Measurements from ENCODE around the gene UQCC5.
A peak's percentile ranks its signal among the peaks of the same experiment; 100 is the strongest.

The UQCC5 gene, protein sequence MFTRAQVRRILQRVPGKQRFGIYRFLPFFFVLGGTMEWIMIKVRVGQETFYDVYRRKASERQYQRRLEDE

DNA sequence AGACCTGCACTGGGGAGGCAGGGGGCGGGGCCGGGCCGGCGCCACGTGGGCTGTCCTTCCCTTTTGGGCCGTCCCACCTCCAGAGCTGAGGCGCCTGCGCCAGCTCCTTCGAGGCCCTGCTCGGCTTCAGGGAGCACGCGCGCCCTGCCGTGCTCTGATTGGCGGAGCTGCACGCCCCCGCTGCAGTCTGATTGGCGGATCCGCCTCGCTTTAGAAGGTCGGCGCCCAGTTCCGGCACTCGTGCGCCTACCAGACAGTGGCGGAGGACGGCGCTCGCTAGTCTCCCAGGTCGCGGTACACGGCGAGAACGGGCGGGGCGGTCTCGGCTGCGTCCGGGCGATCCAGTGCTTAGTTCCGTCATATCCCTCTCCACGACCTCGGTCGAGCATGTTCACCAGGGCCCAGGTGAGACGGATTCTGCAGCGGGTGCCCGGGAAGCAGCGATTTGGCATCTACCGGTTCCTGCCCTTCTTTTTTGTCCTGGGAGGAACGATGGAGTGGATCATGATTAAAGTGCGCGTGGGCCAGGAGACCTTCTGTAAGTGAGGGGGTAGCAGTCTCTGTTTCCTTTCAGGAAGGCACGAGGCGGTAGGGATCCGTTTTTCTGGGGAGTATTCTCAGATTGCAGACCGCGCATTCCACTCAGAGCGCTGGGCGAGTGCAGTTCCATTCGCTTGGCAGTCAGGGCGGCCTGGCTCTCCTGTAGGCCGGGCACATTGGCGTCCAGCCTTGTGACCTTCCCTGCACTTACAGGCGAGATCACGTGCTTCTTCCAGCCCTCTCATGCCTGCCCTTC lies at the start of gene UQCC5:
Gene UQCC5, plus strand, starts transcription at position 237 of the 796 bp plus-strand sequence. Its CDS starts 151 bp downstream, at position 388.
- peak; percentile 97 for DNase-seq

DNA sequence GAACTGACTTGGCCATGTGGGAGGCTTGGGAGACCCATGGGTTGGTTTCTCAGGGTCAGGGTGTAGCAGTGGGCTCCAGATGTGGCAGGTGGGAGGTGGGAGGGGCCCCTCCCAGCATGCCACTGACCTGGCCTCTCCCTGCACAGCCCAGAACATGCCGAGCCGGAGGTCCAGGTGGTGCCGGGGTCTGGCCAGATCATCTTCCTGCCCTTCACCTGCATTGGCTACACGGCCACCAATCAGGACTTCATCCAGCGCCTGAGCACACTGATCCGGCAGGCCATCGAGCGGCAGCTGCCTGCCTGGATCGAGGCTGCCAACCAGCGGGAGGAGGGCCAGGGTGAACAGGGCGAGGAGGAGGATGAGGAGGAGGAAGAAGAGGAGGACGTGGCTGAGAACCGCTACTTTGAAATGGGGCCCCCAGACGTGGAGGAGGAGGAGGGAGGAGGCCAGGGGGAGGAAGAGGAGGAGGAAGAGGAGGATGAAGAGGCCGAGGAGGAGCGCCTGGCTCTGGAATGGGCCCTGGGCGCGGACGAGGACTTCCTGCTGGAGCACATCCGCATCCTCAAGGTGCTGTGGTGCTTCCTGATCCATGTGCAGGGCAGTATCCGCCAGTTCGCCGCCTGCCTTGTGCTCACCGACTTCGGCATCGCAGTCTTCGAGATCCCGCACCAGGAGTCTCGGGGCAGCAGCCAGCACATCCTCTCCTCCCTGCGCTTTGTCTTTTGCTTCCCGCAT lies 49.2 kb upstream of the UQCC5 start:
- no peak for DNase-seq

DNA sequence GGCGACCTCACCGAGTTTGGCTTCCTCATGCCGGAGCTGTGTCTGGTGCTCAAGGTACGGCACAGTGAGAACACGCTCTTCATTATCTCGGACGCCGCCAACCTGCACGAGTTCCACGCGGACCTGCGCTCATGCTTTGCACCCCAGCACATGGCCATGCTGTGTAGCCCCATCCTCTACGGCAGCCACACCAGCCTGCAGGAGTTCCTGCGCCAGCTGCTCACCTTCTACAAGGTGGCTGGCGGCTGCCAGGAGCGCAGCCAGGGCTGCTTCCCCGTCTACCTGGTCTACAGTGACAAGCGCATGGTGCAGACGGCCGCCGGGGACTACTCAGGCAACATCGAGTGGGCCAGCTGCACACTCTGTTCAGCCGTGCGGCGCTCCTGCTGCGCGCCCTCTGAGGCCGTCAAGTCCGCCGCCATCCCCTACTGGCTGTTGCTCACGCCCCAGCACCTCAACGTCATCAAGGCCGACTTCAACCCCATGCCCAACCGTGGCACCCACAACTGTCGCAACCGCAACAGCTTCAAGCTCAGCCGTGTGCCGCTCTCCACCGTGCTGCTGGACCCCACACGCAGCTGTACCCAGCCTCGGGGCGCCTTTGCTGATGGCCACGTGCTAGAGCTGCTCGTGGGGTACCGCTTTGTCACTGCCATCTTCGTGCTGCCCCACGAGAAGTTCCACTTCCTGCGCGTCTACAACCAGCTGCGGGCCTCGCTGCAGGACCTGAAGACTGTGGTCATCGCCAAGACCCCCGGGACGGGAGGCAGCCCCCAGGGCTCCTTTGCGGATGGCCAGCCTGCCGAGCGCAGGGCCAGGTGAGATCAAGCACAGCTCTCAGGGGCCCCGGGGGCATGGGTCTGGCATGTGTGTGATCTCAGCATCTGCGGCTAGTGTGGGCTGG lies 48.4 kb upstream of the UQCC5 start:
- DNase-seq: no peak

DNA sequence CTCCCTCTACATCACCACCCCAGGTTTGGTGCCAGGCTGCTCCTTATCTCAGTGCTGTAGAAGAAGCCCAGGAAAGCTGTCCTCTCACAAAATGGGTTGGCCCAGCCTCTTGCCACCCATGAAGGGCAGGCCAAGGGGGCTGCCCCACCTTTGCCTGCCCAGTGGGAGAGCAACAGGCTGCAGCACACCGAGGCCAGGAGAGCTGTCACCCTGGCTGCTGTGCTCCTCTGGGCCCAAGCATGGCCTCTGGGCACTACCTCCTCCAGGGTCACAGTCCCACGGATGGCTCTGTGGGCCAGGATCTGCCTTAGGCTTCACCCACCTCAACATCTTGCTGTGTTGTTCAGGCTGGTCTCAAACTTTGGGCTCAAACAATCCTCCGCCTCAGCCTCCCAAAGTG lies 47.7 kb upstream of the UQCC5 start:
- no peak for DNase-seq

DNA sequence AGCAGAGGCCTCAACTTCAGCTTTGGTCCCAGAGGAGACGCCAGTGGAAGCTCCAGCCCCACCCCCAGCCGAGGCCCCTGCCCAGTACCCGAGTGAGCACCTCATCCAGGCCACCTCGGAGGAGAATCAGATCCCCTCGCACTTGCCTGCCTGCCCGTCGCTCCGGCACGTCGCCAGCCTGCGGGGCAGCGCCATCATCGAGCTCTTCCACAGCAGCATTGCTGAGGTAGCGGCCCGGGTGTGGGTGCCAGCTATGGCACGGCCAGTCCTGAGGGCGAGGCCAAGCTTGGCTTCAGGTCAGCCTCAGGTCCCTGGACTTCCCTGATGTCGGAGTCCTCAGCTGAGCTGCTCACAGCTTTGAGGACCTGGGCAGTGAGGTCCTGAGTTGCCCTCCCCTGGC lies 47.0 kb upstream of the UQCC5 start:
- DNase-seq: no peak

DNA sequence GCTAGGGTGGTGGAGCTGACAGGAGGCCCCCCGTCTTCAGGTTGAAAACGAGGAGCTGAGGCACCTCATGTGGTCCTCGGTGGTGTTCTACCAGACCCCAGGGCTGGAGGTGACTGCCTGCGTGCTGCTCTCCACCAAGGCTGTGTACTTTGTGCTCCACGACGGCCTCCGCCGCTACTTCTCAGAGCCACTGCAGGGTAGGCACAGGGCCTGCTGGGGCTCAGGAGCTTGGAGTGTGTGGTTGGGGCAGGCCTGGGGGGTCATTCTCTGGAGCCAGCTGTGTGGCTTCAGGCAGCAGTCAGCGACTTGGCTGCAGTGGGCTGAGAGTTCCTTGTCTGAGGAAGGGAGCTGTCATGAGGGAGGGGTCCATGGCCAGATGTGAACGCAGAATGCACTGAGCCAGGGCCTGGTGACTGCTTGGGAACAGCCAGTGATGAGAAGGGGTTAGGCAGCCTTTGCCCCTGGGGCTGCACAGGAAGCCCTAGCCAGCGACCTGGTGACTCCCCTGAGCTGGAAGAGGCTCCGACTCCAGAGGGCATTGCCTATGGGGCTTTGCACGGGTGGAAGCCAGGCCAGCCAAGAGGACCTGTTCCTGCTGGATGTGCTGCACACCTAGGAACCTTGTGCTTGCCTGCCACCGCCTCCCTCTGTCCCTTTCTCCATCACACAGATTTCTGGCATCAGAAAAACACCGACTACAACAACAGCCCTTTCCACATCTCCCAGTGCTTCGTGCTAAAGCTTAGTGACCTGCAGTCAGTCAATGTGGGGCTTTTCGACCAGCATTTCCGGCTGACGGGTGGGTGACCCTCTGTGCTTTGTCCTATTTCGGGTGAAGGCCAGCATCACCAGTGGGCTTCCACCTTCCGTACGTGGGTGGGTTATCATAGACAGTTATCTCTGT lies 46.1 kb upstream of the UQCC5 start:
- DNase-seq: no peak

DNA sequence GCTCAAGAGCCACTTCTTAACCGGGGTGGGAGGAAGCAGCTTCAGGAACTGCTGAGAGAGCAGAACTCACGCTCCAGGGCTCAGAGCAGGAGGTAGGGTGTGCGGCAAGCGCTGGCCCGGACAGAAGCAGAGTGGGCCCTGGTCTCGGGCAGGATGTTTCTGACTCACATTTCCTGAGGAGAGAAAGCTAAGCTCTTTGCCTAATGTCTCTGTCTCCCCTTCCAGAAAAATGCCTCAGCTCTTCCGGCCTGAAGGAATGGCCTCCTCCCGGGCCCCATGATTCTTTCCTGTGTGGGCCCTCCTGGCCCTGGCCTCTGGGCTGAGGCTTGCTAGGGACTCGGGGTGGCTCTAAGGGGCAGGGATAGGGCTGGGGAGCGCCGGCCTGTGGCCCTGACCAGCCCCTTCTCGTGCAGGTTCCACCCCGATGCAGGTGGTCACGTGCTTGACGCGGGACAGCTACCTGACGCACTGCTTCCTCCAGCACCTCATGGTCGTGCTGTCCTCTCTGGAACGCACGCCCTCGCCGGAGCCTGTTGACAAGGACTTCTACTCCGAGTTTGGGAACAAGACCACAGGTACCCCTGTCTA lies 45.4 kb upstream of the UQCC5 start:
- no peak for DNase-seq

DNA sequence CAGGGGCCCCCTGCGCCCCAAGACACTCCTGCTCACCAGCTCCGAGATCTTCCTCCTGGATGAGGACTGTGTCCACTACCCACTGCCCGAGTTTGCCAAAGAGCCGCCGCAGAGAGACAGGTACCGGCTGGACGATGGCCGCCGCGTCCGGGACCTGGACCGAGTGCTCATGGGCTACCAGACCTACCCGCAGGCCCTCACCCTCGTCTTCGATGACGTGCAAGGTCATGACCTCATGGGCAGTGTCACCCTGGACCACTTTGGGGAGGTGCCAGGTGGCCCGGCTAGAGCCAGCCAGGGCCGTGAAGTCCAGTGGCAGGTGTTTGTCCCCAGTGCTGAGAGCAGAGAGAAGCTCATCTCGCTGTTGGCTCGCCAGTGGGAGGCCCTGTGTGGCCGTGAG lies 44.3 kb upstream of the UQCC5 start:
- DNase-seq: no peak

DNA sequence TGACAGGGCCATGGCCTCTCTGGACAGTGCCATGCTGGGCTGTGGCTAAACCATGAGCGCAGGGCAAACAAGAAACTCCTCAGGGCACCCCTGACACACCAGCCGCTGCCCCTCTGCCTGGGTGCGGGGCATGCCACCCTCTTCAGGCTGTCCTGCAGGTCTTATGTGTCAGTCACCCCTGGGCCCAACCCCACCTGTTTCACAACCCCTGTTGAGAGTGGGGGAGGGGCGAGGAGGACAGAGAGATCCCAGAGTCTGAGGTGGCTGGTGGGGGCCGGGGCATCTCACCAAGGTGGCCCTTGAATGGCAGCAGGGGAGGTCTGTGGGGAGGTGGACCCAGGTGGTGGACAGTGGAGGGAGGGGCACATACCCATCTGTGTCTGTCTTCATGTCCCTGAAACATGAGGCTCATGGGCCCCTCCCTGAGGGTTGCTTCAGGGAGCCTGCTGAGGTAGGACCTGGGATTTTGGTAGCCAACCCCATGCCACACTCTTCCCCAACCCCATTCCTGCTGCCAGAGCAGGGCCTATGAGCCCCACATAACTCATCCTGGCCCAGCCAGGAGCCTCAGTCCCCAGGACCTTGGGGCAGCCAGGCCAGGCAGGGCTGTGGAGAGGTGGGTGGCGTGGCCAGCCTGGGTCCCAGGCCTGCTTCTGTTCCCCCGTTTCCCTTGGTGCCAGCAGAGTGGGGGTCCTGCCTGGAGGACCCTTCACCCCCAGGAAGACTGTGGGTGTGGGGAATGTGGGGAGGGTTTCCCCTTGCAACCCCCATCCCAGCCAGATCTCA lies 43.0 kb upstream of the UQCC5 start:
- DNase-seq: no peak

DNA sequence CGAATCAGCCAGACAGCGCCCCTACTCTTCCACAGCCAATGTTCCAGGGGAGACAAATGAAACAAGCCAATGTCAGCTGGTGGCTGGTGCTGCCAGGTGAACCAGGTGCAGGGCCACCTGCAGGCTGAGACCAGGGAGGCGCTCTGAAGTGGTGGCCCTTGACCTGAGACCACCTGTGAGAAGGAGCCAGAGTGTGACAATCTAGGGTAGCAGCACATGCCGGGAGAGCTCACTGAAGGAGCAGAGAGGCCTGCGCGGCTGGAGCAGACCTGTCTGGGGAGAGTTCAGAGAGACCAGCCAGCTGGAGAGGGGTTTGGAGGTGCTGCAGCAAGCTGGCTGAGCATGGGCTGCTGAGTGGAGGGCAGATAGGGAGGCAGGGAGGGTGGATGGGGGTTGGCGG lies 42.0 kb upstream of the UQCC5 start:
- no peak for DNase-seq

DNA sequence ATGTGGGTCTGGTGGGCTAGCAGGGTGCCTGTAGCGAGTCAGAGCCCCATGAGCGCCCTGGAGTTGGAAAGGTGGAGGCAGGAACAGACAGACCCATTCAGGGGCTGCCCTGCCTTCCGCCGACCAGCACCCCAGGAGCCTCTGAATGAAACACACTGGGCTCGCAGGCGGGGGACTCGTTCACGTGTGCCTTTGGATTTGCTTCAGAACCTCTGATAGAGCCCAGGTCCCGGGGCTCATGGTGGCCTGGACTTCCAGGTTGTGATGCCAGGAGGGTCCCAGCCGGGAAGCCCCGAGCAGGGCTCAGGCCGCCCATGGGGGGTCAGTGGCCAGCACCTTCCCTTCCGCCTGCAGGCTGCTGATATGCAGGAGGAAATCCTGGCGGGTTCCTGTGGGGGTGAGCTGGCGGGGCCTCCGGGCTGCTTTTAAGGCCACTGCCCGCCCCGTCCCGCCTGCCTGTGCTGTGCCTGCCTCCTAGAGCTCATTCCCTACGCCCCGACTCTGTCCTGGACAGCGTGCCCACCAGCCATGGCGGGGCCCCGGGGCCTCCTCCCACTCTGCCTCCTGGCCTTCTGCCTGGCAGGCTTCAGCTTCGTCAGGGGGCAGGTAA lies 41.4 kb upstream of the UQCC5 start, which contains the start of gene STAB1:
Gene STAB1, plus strand, starts transcription at position 453 of the 610 bp plus-strand sequence. Its CDS starts 76 bp downstream, at position 529.
- no peak for DNase-seq

DNA sequence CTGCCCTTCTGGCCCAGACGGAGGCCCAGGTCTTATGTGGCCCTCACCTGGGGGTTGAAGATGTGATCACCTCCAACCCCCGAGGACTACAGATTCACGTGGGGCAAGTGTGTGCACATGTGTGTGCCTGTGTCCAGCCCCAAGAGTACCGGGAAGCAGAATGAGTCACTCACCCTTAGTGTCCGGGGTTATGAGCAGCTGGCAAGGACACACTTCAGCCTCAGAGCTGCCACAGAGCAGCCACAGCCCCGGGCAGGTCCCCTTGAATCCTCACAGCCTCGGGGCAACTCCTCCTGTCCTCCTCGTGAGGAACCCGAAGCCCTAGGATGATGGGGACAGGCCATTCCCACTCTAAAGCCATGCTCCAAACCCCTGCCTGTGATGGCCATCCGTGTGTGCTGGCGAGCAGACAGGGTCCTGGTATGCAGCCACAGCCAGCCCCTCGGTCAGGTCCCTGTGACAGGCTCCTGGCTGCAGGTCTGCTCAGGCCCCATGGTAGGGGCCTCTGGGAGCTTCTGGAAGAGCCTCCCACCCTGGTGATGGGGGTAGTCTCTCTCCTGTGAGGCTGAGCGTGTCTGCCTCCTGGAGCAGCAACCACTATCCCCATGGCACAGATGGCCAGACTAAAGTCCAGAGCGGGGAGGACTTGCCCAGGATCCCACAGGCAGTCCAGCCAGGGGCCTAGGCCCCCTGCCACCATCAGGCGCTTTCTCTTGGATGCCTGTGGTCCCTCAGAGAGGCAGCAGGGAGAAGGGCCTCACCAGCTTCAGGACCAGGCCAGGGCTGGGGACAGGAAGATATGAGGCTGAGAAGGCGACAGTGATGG lies 40.4 kb upstream of the UQCC5 start:
- DNase-seq: no peak

DNA sequence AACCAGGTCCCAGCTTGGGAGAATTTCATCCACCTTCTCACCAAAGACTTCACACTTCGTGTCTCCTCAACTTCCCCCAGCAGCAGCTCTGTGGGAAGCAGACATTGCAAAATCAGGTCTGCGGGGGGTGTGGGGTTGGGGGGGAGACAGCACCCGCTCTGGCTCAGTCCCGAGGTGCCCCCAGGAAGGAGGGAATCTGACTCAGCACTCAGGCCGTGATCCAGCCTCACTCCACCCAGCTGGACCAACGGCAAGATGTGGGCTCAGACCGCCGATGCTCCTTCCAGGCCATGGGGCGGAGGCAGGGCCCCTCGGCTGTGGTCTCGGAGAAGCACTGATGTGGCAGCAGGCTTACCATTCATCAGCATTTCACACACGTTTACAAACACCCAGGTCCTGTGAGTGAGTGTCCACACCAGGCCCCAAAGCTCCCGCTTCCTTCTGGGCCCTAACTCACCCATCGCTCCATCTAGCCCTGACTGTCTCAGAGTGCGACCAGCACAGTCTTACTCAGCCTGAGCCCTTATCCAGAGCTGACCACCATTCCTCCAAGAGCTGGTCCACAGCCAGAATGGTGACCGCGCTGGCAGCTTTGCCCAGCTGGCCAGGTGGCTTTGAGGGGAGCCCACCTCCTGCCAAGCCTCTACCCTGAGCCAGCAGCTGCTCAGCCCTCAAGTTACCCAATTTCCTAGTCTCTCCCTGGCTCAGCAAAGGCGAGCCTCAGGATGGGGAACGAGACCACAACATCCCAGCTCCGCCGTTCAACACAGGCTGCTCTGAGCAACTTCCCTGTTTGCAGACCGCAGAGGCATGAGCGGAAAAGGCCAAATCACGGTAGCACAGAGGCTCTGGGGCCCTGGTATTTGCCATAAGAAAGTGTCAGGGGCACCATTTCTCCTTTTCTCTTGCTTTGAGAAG lies 38.0 kb upstream of the UQCC5 start:
- no peak for DNase-seq

DNA sequence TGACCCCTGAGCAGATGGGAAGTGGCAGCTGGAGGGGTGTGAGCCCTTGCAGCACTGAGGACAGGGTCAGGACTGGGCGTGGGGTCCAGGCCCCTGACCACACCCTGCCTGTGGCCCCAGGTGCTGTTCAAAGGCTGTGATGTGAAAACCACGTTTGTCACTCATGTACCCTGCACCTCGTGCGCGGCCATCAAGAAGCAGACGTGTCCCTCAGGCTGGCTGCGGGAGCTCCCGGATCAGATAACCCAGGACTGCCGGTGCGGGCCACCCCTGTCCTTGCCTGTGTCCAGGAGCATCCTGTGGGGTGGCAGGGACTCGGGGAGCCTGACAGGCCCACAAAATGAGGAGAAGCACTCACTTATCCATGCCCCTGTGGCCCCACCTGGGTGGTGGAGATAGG lies 35.4 kb upstream of the UQCC5 start:
- DNase-seq: no peak

DNA sequence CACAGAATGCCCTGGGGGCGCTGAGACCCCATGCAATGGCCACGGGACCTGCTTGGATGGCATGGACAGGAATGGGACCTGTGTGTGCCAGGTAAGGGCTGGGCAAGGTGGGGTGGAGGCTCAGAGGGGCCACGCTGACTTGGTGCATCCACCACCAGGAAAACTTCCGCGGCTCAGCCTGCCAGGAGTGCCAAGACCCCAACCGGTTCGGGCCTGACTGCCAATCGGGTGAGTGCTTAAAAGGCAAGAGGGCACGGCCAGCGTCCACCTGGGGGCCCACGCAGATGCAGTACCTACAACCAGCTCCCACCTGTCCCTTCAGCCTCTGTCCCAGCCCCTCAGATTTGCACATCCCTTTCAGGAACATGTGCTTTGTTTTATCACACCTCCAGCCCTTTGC lies 34.4 kb upstream of the UQCC5 start:
- no peak for DNase-seq

DNA sequence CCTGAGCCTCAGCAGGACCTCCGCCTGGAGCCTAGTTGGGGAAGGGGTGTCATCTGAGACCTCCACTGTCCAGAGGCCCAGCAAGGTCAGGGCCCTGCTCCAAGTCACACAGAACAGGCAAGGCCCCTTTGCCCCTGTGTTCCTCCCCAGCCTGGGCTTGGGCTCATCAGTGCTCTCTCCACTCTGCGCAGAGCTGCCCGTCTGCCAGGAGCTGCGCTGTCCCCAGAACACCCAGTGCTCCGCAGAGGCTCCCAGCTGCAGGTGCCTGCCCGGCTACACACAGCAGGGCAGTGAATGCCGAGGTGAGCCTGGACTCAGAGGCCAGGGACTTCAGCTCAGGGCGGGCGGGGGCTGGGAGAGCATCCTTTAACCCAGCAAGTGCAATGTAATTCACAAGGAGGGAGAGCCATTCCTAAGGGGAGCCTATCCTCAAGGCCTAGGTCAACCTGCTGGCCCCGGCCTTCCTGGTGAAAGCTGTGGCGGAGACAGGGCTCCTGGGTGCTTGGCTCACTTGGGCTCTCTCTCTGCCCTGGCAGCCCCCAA lies 33.5 kb upstream of the UQCC5 start:
- no peak for DNase-seq

DNA sequence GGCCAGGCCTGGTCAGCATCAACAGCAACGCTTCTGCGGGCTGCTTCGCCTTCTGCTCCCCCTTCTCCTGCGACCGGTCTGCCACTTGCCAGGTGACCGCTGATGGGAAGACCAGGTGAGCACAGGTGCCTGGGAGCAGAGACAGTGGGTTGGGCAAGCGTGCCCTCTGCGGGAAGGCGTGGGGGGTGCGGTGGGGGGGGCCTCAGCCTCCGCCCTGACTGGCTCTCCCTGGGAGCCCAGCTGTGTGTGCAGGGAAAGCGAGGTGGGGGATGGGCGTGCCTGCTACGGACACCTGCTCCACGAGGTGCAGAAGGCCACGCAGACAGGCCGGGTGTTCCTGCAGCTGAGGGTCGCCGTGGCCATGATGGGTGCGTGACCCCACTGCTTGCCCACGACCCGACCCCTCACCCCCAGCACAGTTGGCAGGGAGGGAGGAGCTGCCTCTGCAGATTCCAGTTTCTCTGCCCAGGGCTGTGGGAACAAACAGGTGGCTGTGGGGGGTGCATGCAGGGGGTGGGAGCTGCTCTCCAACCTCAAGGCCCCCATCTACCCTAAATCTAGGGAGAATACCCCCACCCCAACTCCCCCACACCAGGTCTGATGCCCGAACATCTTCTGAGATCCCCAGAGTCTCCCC lies 32.5 kb upstream of the UQCC5 start:
- no peak for DNase-seq
